ENCODE data around the gene NEMF. TPM values are rescaled to one million over a fixed set of nuclear protein-coding genes. Genes with fewer than 3 reads are reported as not detected.

The NEMF gene
- total RNA-seq, 1 experiment from 2014 or later, result 67.6 TPM

GRCh38 chr14:49853572-49854375, 1.2 kb upstream of the NEMF start:
- intact Hi-C loops (cut with micrococcal nuclease; ENCODE audit: unreplicated experiment), result loop anchor here (1.0 to 5.0 kb wide), 4 partner anchors 209 to 459 kb away; partner anchors contain the start of genes DMAC2L and L2HGDH

GRCh38 chr14:49853158-49853477, 530 bp upstream of the NEMF start:
- CTCF ChIA-PET, result interaction anchor here (0.7 to 2.6 kb wide), 7 partner anchors 9 to 263 kb away, joined by 3 to 21 read pairs (median 3); partner anchors contain the start of gene VCPKMT
- Histone ChIP-seq H3K27ac (peak overlapping the region; percentile 53), H2AFZ (peak overlapping the region; percentile 90), H3K9me2 (ENCODE audit: insufficient read depth) (no peaks in the 10 kb centered on the region), H3F3A (ENCODE audit: insufficient read depth, low read depth) (peaks cover 22% of the 10 kb centered on the region; the same call in 1 of the 2 replicates), H3K4me1 (replicated peaks; ENCODE audit: insufficient read depth) (peaks cover 32% of the 10 kb centered on the region), H3K9me3 (ENCODE audit: insufficient read depth, low read depth) (no peaks in the 10 kb centered on the region), H3K27me3 (ENCODE audit: insufficient read depth, low read depth) (no peaks in the 10 kb centered on the region), H4K20me1 (ENCODE audit: insufficient read depth) (no peaks in the 10 kb centered on the region), H3K36me3 (ENCODE audit: low read depth) (peaks cover 25% of the 10 kb centered on the region), H3K4me2 (peak overlapping the region; percentile 87), H3K4me3 (peak overlapping the region; percentile 84), H3K79me2 (ENCODE audit: low read depth) (peaks cover 45% of the 10 kb centered on the region)
- no peak for DNase-seq
- intact Hi-C loops (cut with micrococcal nuclease; ENCODE audit: unreplicated experiment), result loop anchor here (1.0 to 5.0 kb wide), 4 partner anchors 210 to 459 kb away; partner anchors contain the start of genes DMAC2L and L2HGDH
- POLR2A ChIA-PET (ENCODE audit: unreplicated experiment), result interaction anchor here (0.7 kb wide), 1 partner anchor 459 kb away, joined by 6 read pairs; the partner anchor contains the start of gene DMAC2L
- no peak; the same call in 1 of the 2 replicates for TF ChIP-seq CTCF (conservative IDR thresholded peaks at IDR 0.05)
- TF ChIP-seq EZH2 (IDR thresholded peaks at IDR 0.05; ENCODE audit: low read depth), result no peak
- no TSS peak for BruUV-seq (replicated peaks)

More at GRCh38 chr14:49853572-49854375, 1.2 kb upstream of the NEMF start:
- TF ChIP-seq EZH2 (IDR thresholded peaks at IDR 0.05; ENCODE audit: low read depth) (no peak), CTCF (conservative IDR thresholded peaks at IDR 0.05) (peak; percentile 86)
- Histone ChIP-seq H3K27me3 (ENCODE audit: insufficient read depth, low read depth) (no peaks in the 10 kb centered on the region), H3K79me2 (ENCODE audit: low read depth) (peaks cover 39% of the 10 kb centered on the region), H3K4me3 (peak overlapping the region; percentile 84; the same call in 1 of the 2 replicates), H3K36me3 (ENCODE audit: low read depth) (peaks cover 25% of the 10 kb centered on the region), H3K4me2 (peak overlapping the region; percentile 87), H3K9me2 (ENCODE audit: insufficient read depth) (no peaks in the 10 kb centered on the region), H3K4me1 (replicated peaks; ENCODE audit: insufficient read depth) (peaks cover 32% of the 10 kb centered on the region), H3K9me3 (ENCODE audit: insufficient read depth, low read depth) (no peaks in the 10 kb centered on the region), H2AFZ (peak overlapping the region; percentile 90), H3F3A (ENCODE audit: insufficient read depth, low read depth) (peaks cover 22% of the 10 kb centered on the region; the same call in 1 of the 2 replicates), H4K20me1 (ENCODE audit: insufficient read depth) (no peaks in the 10 kb centered on the region), H3K27ac (no peak overlapping the region)
- DNase-seq, result peak; percentile 73 to 80
- POLR2A ChIA-PET (ENCODE audit: unreplicated experiment), result no interaction called here
- BruUV-seq (replicated peaks), result no TSS peak
- CTCF ChIA-PET, result interaction anchor here (0.6 to 2.6 kb wide), 5 partner anchors 8 to 881 kb away, joined by 3 to 21 read pairs (median 4); no protein-coding TSS in a partner anchor

- peaks cover 22% of the 10 kb centered on the region; the same call in 1 of the 2 replicates for H3F3A ChIP-seq (ENCODE audit: insufficient read depth, low read depth)
- H3K36me3 ChIP-seq (ENCODE audit: low read depth), result peaks cover 25% of the 10 kb centered on the region
- no peaks in the 10 kb centered on the region for H4K20me1 ChIP-seq (ENCODE audit: insufficient read depth)
- H3K4me2 ChIP-seq, result peak overlapping the region; percentile 87
- peak overlapping the region; percentile 84 for H3K4me3 ChIP-seq
- POLR2A ChIA-PET (ENCODE audit: unreplicated experiment), result interaction anchor here (0.6 kb wide), 1 partner anchor 196 kb away, joined by 4 read pairs; no protein-coding TSS in a partner anchor
- BruUV-seq (replicated peaks), result no TSS peak
- DNase-seq, result no peak
- H3K27me3 ChIP-seq (ENCODE audit: insufficient read depth, low read depth), result no peaks in the 10 kb centered on the region
- CTCF ChIA-PET, result interaction anchor here (1.1 to 2.6 kb wide), 3 partner anchors 10 to 304 kb away, joined by 4 to 21 read pairs (median 11); no protein-coding TSS in a partner anchor
- H3K79me2 ChIP-seq (ENCODE audit: low read depth), result peaks cover 54% of the 10 kb centered on the region
- intact Hi-C loops (cut with micrococcal nuclease; ENCODE audit: unreplicated experiment), result loop anchor here (2.0 to 5.0 kb wide), 3 partner anchors 211 to 460 kb away; partner anchors contain the start of genes DMAC2L and L2HGDH
- no peaks in the 10 kb centered on the region for H3K9me3 ChIP-seq (ENCODE audit: insufficient read depth, low read depth)
- no peaks in the 10 kb centered on the region for H3K9me2 ChIP-seq (ENCODE audit: insufficient read depth)
- peak overlapping the region; percentile 53 for H3K27ac ChIP-seq
- H3K4me1 ChIP-seq (replicated peaks; ENCODE audit: insufficient read depth), result peaks cover 32% of the 10 kb centered on the region
- TF ChIP-seq EZH2 (IDR thresholded peaks at IDR 0.05; ENCODE audit: low read depth), result no peak
- TF ChIP-seq CTCF (conservative IDR thresholded peaks at IDR 0.05), result no peak
- peak overlapping the region; percentile 90 for H2AFZ ChIP-seq
Measured at GRCh38 chr14:49851813-49852212, 775 bp downstream of the NEMF start.
